SJCRH30 (cell line): ENCODE measurements around the gene COG3. TPM values are rescaled to one million over a fixed set of nuclear protein-coding genes. Genes with fewer than 3 reads are reported as not detected.

Source experiments
- DNase-seq, 2 experiments: peaks; one replicate each; pipeline ENCODE4 v3.0.0-alpha.2; 2015 to 2020
- H3K27ac ChIP-seq: fragments of 250-450 bp; sonication (Bioruptor Pico); 2 replicates; pipeline ENCODE4 v1.5.1; 2020; ENCODE audit warnings: mild to moderate bottlenecking, moderate library complexity
- H3K27me3 ChIP-seq: fragments of 250-450 bp; sonication (Bioruptor Pico); 2 replicates; pipeline ENCODE4 v1.5.1; 2020; ENCODE audit warnings: mild to moderate bottlenecking, moderate library complexity
- H3K36me3 ChIP-seq: fragments of 250-450 bp; sonication (Bioruptor Pico); 2 replicates; pipeline ENCODE4 v1.5.1; 2020; ENCODE audit warnings: mild to moderate bottlenecking, moderate library complexity
- H3K4me1 ChIP-seq: fragments of 250-450 bp; sonication (Bioruptor Pico); 2 replicates; pipeline ENCODE4 v1.5.1; 2020; ENCODE audit warnings: mild to moderate bottlenecking, moderate library complexity
- H3K4me3 ChIP-seq: fragments of 250-450 bp; sonication (Bioruptor Pico); 2 replicates; pipeline ENCODE4 v1.5.1; 2020; ENCODE audit warnings: mild to moderate bottlenecking, moderate library complexity
- H3K9me3 ChIP-seq: fragments of 250-450 bp; sonication (Bioruptor Pico); replicated peaks from 2 replicates; pipeline ENCODE4 v1.5.1; 2020; ENCODE audit warnings: mild to moderate bottlenecking, moderate library complexity
- total RNA-seq: library from RNA; depleted of rRNA; stranded (reverse); fragments of >200 nt; shearing (Covaris generic); gene quantifications from 2 replicates; pipeline ENCODE4 v1.2.3, GENCODE V29; 2014

COG3 gene
- total RNA-seq, 1 experiment from 2014 or later: 24.1 TPM

- H3K27me3 ChIP-seq: no peaks in the 10 kb centered on the region
Observed at GRCh38 chr13:45540195-45540594, 75.5 kb downstream of the COG3 start.

GRCh38 chr13:45540864-45541263 lies 76.1 kb downstream of the COG3 start:
- H3K27ac ChIP-seq: no peak overlapping the region
- DNase-seq: no peak
- no peaks in the 10 kb centered on the region for H3K9me3 ChIP-seq
- no peak overlapping the region for H3K4me3 ChIP-seq
- no peaks in the 10 kb centered on the region for H3K36me3 ChIP-seq
- H3K27me3 ChIP-seq: no peaks in the 10 kb centered on the region
- peaks cover 2% of the 10 kb centered on the region; the same call in 1 of the 2 replicates for H3K4me1 ChIP-seq

More at GRCh38 chr13:45540195-45540594, 75.5 kb downstream of the COG3 start:
- no peak for DNase-seq
- Histone ChIP-seq H3K4me3 (no peak overlapping the region), H3K4me1 (peaks cover 2% of the 10 kb centered on the region; the same call in 1 of the 2 replicates), H3K27ac (no peak overlapping the region), H3K36me3 (no peaks in the 10 kb centered on the region; the same call in 1 of the 2 replicates), H3K9me3 (no peaks in the 10 kb centered on the region)

GRCh38 chr13:45541806-45542205 lies 77.1 kb downstream of the COG3 start:
- Histone ChIP-seq H3K4me1 (peaks cover 2% of the 10 kb centered on the region; the same call in 1 of the 2 replicates), H3K27ac (no peak overlapping the region), H3K9me3 (no peaks in the 10 kb centered on the region), H3K4me3 (no peak overlapping the region), H3K27me3 (no peaks in the 10 kb centered on the region), H3K36me3 (no peaks in the 10 kb centered on the region)
- no peak for DNase-seq

GRCh38 chr13:45542391-45542790 lies 77.7 kb downstream of the COG3 start:
- Histone ChIP-seq H3K9me3 (no peaks in the 10 kb centered on the region), H3K36me3 (no peaks in the 10 kb centered on the region), H3K27me3 (no peaks in the 10 kb centered on the region), H3K27ac (no peak overlapping the region), H3K4me1 (peaks cover 2% of the 10 kb centered on the region; the same call in 1 of the 2 replicates), H3K4me3 (no peak overlapping the region)
- peak; percentile 62 to 63 for DNase-seq

GRCh38 chr13:45542878-45543277 lies 78.1 kb downstream of the COG3 start:
- Histone ChIP-seq H3K27me3 (no peaks in the 10 kb centered on the region), H3K4me3 (no peak overlapping the region), H3K4me1 (peaks cover 2% of the 10 kb centered on the region; the same call in 1 of the 2 replicates), H3K27ac (no peak overlapping the region), H3K36me3 (no peaks in the 10 kb centered on the region), H3K9me3 (no peaks in the 10 kb centered on the region)
- peak; percentile 8 to 13 for DNase-seq

GRCh38 chr13:45544520-45544919 lies 79.8 kb downstream of the COG3 start:
- Histone ChIP-seq H3K27me3 (no peaks in the 10 kb centered on the region), H3K4me1 (peaks cover 2% of the 10 kb centered on the region; the same call in 1 of the 2 replicates), H3K9me3 (no peaks in the 10 kb centered on the region), H3K27ac (no peak overlapping the region), H3K4me3 (no peak overlapping the region), H3K36me3 (no peaks in the 10 kb centered on the region)
- no peak for DNase-seq

- Histone ChIP-seq H3K27me3 (no peaks in the 10 kb centered on the region), H3K4me3 (no peak overlapping the region), H3K27ac (no peak overlapping the region), H3K4me1 (peaks cover 2% of the 10 kb centered on the region; the same call in 1 of the 2 replicates), H3K36me3 (no peaks in the 10 kb centered on the region), H3K9me3 (no peaks in the 10 kb centered on the region)
- DNase-seq: no peak
Observed at GRCh38 chr13:45545686-45546409, 81.1 kb downstream of the COG3 start.

- Histone ChIP-seq H3K27me3 (no peaks in the 10 kb centered on the region), H3K36me3 (no peaks in the 10 kb centered on the region), H3K4me1 (peaks cover 2% of the 10 kb centered on the region; the same call in 1 of the 2 replicates), H3K9me3 (no peaks in the 10 kb centered on the region), H3K27ac (no peak overlapping the region), H3K4me3 (no peak overlapping the region)
- no peak for DNase-seq
Observed at GRCh38 chr13:45546410-45546765, 81.6 kb downstream of the COG3 start.

GRCh38 chr13:45548281-45548680 lies 83.5 kb downstream of the COG3 start:
- Histone ChIP-seq H3K27me3 (no peaks in the 10 kb centered on the region), H3K27ac (no peak overlapping the region)
- DNase-seq: peak; percentile 51 to 61

GRCh38 chr13:45554604-45555109 lies 89.9 kb downstream of the COG3 start:
- Histone ChIP-seq H3K4me1 (no peaks in the 10 kb centered on the region), H3K27ac (no peak overlapping the region), H3K27me3 (no peaks in the 10 kb centered on the region), H3K9me3 (no peaks in the 10 kb centered on the region), H3K36me3 (no peaks in the 10 kb centered on the region), H3K4me3 (no peak overlapping the region)
- DNase-seq: no peak

More at GRCh38 chr13:45548281-45548680, 83.5 kb downstream of the COG3 start:
- H3K4me3 ChIP-seq: no peak overlapping the region
- no peaks in the 10 kb centered on the region for H3K4me1 ChIP-seq
- H3K36me3 ChIP-seq: no peaks in the 10 kb centered on the region
- no peaks in the 10 kb centered on the region for H3K9me3 ChIP-seq

- Histone ChIP-seq H3K27me3 (no peaks in the 10 kb centered on the region), H3K36me3 (no peaks in the 10 kb centered on the region), H3K4me1 (no peaks in the 10 kb centered on the region), H3K9me3 (no peaks in the 10 kb centered on the region), H3K4me3 (no peak overlapping the region), H3K27ac (no peak overlapping the region)
- peak in 1 of 2 experiments; percentile 30 for DNase-seq
Observed at GRCh38 chr13:45564133-45564776, 99.5 kb downstream of the COG3 start.

GRCh38 chr13:45565331-45565730 lies 100.6 kb downstream of the COG3 start:
- no peak overlapping the region for H3K27ac ChIP-seq
- no peaks in the 10 kb centered on the region for H3K9me3 ChIP-seq
- no peak for DNase-seq
- H3K27me3 ChIP-seq: no peaks in the 10 kb centered on the region
- H3K4me1 ChIP-seq: no peaks in the 10 kb centered on the region
- no peaks in the 10 kb centered on the region for H3K36me3 ChIP-seq
- H3K4me3 ChIP-seq: no peak overlapping the region

- Histone ChIP-seq H3K4me3 (no peak overlapping the region), H3K4me1 (no peaks in the 10 kb centered on the region), H3K27ac (no peak overlapping the region), H3K27me3 (no peaks in the 10 kb centered on the region), H3K36me3 (no peaks in the 10 kb centered on the region), H3K9me3 (no peaks in the 10 kb centered on the region)
- DNase-seq: no peak
Observed at GRCh38 chr13:45575146-45575829, 110.5 kb downstream of the COG3 start.

- Histone ChIP-seq H3K27ac (no peak overlapping the region), H3K36me3 (no peaks in the 10 kb centered on the region), H3K9me3 (no peaks in the 10 kb centered on the region), H3K27me3 (no peaks in the 10 kb centered on the region), H3K4me1 (no peaks in the 10 kb centered on the region), H3K4me3 (no peak overlapping the region)
- no peak for DNase-seq
Observed at GRCh38 chr13:45575830-45576180, 111.1 kb downstream of the COG3 start.

GRCh38 chr13:45576466-45576865 lies 111.7 kb downstream of the COG3 start:
- Histone ChIP-seq H3K36me3 (no peaks in the 10 kb centered on the region), H3K27me3 (no peaks in the 10 kb centered on the region), H3K27ac (no peak overlapping the region), H3K4me3 (no peak overlapping the region), H3K4me1 (no peaks in the 10 kb centered on the region), H3K9me3 (no peaks in the 10 kb centered on the region)
- DNase-seq: no peak
